Urinary bladder (tissue), 4 donors: Measurements from ENCODE around the gene TMEM41B. TPM values are rescaled to one million over a fixed set of nuclear protein-coding genes. Genes with fewer than 3 reads are reported as not detected.
A peak's percentile ranks its signal among the peaks of the same experiment; 100 is the strongest.
"Not testable (repeated sequence)": the region's sequence is repeated elsewhere in the genome, so short reads cannot be mapped to it uniquely, and the experiment has no call there.

Source experiments
- DNase-seq: peaks from one replicate; pipeline ENCODE4 v3.0.0-alpha.2; 2015; ENCODE audit errors: extremely low spot score
- H3K27ac ChIP-seq: one replicate; pipeline ENCODE4 v1.5.1; 2013; ENCODE audit warnings: low read depth, mild to moderate bottlenecking, moderate library complexity
- H3K36me3 ChIP-seq: one replicate; pipeline ENCODE4 v1.6.1; 2013; ENCODE audit warnings: mild to moderate bottlenecking, moderate library complexity; ENCODE audit not compliant: insufficient read depth
- H3K4me1 ChIP-seq: one replicate; pipeline ENCODE4 v1.6.1; 2013; ENCODE audit warnings: mild to moderate bottlenecking, moderate library complexity; ENCODE audit not compliant: insufficient read depth
- H3K4me3 ChIP-seq: one replicate; pipeline ENCODE4 v1.5.1; 2013; ENCODE audit warnings: low read depth, low read length
- WGBS: extraction: QIAGEN DNeasy Blood & Tissue Kit; methylation state at CpG from one replicate; pipeline ENCODE4 v1.1.7; 2013; 5-methylcytosine and 5-hydroxymethylcytosine counted together
- polyA plus RNA-seq: library from polyadenylated mRNA; stranded (reverse); fragments of 200-250 nt; gene quantifications from one replicate; pipeline ENCODE4 v1.2.3, GENCODE V29; 2013
- total RNA-seq: library from RNA; depleted of rRNA; stranded (reverse); fragments of >200 nt; gene quantifications from one replicate; pipeline ENCODE4 v1.2.3, GENCODE V29; 2014
- donor health status: healthy with polysubstance abuse.
- donor health status: healthy.

TMEM41B gene, protein sequence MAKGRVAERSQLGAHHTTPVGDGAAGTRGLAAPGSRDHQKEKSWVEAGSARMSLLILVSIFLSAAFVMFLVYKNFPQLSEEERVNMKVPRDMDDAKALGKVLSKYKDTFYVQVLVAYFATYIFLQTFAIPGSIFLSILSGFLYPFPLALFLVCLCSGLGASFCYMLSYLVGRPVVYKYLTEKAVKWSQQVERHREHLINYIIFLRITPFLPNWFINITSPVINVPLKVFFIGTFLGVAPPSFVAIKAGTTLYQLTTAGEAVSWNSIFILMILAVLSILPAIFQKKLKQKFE
- total RNA-seq (51.0 TPM), polyA plus RNA-seq (9.1 TPM)

DNA sequence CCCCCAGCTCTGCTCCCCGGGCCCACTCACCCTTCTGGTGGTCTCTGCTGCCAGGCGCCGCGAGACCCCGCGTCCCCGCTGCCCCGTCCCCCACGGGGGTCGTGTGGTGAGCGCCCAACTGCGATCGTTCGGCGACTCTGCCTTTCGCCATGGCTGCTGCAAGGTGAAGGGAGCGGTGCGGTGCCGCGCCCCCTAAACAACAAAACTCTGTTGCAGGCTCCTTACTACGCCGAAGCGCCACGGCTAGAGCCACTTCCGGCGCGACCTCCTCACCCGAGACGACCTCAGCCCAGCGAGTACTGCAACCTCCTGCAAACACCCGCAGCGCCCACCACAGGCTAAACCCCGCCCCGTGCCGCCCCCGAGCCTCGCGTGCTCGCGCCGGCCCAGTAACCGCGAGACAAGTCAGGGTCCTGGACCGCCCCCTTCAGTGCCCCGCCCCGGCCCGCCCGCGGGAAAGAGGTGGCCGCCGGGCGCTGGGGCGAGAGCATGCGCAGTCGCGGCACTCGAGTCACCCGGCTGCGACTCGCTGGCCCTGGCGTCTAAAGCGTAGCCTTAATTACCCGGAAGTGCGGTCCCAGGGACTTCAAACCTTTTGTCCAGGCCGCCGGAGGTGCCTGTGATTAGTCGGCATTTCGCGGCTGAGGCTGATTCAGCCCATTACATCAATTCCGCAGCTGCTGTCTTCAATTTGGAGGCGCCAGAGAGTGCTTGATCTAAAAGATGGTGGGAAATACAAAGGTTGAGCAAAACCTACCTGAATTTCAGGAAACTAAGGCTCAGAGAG is at the start of gene TMEM41B:
Gene TMEM41B (minus strand): TSS at position 303 of the 787 bp plus-strand sequence. CDS start 152 bp downstream, at position 151.
- WGBS = under 1% methylated on average over 71 of the region's 71 CpGs
- Histone ChIP-seq H3K4me1 (no peaks in the 10 kb centered on the region), H3K36me3 (no peaks in the 10 kb centered on the region), H3K4me3 (peak within 1 kb of the TSS; percentile 90), H3K27ac (peak within 1 kb of the TSS; percentile 85)
- peak; percentile 91 for DNase-seq

DNA sequence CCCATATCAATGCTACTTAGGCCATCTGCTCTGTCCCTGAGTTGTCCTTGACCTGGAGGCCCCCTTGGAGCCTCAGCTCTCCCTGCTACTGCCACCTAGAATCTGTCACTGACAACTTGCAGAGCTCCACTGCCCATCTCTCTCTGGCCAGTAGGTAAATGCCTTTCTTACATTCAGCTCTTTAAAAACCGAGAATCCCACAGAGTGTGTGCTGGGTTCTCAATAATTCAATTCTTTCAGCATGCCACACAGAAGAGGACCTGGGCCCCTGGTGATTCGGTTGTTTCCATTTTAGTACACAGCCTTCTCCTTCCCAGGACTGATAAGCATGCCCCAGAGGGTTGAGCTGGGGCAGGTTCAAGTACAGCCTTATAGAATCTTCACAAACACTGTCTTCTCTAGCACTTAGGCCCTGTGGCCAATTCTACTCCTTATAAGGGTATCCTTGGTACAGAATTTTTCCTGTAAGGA is 48.0 kb upstream of the TMEM41B start:
- no peaks in the 10 kb centered on the region for H3K36me3 ChIP-seq
- no peak for DNase-seq
- H3K4me3 ChIP-seq = no peak overlapping the region
- 55% methylated on average over 2 of the region's 2 CpGs for WGBS
- H3K4me1 ChIP-seq = no peaks in the 10 kb centered on the region
- H3K27ac ChIP-seq = no peak overlapping the region

DNA sequence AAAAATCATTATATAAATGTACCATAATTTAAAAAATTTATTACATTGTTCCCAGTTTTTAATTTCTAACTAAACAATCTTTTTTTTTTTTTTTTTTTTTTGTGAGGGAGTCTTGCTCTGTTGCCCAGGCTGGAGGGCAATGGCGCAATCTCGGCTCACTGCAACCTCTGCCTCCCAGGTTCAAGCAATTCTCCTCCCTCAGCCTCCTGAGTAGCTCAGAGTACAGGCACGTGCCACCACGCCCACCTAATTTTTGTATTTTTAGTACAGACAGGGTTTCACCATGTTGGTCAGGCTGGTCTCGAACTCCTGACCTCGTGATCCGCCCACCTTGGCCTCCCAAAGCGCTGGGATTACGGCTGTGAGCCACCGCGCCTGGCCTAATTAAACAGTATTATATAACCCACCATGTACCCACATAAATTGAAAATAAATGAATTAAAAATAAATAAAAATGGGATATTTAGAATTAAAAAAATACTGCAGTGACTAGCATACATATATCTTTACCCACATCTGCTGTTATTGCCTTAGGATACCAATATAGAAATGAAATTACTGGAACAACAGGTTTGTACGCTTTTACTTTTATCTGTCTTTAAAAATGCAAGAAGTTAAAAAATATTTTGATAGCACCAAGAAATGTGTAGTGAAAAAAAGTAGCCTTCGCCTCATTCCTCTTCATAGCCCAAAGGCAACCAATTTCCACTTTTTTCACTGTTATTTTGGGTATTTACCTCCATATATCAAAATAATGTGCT is 46.6 kb upstream of the TMEM41B start:
- H3K4me3 ChIP-seq, H3K36me3 ChIP-seq, H3K27ac ChIP-seq, DNase-seq, H3K4me1 ChIP-seq: not testable (repeated sequence)
- 94% methylated on average over 13 of the region's 13 CpGs for WGBS

DNA sequence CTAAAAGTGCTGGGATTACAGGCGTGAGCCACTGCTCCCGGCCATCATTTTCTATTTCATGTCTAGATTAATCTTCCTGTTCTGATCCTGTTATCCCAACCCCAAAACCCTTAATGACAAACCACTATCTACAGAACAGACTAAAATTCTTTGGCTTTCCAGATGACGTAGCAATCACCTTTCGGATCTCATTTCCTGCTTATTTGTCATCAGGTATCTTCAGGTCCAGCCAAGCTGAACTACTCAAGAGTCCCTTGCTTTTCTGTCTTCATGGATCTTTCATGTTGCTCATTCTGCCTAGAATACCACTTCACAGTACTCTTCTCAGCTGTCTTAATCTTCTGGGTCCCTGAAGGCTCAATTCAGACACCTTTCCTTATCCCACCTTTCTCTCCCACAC is 42.6 kb upstream of the TMEM41B start:
- Histone ChIP-seq H3K4me3 (no peak overlapping the region), H3K36me3 (no peaks in the 10 kb centered on the region), H3K4me1 (no peaks in the 10 kb centered on the region), H3K27ac (no peak overlapping the region)
- no peak for DNase-seq
- WGBS = 91% methylated on average over 4 of the region's 4 CpGs

DNA sequence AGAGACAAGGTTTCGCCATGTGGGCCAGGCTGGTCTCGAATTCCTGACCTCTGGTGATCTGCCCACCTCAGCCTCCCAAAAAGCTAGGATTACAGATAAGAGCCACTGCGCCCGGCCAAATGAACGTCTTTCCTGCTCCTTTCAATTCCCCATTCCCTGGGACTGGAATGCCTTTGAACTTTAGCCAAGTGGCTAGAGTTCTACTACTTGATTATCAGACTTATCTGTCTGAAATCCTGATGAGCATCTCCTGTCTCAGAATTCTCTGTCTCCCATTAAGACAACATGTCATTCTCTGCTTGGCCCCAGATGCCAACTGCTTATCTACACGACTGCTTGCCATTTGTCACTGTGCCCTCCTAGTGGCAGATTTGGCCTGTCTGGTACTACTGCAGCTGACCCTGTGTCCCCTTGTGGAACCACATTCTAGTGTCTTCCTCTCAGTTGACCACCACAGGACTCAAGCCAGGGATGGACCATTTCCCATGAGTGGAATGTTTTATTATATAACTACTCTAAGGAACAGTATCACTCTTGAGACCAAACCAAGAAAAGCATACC is 37.0 kb upstream of the TMEM41B start:
- Histone ChIP-seq H3K4me3 (no peak overlapping the region), H3K27ac (no peak overlapping the region), H3K36me3 (no peaks in the 10 kb centered on the region), H3K4me1 (no peaks in the 10 kb centered on the region)
- WGBS = 57% methylated on average over 6 of the region's 6 CpGs
- DNase-seq = no peak

DNA sequence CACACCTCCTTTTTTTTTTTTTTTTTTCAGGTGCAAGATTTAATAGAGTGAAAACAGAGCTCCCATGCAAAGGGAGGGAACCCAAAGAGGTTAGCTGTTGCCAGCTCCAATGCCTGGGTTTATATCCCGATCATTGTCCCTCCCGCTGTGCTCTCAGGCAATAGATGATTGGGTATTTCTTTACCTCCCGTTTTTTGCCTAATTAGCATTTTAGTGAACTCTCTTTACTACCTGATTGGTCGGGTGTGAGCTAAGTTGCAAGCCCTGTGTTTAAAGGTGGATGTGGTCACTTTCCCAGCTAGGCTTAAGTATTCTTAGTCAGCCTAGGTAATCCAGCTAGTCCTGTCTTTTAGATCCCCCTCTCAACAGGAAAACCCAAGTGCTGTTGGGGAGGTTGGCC is 33.4 kb upstream of the TMEM41B start:
- 61% methylated on average over 4 of the region's 4 CpGs for WGBS
- H3K27ac ChIP-seq, H3K4me3 ChIP-seq, H3K4me1 ChIP-seq, DNase-seq, H3K36me3 ChIP-seq: not testable (repeated sequence)

DNA sequence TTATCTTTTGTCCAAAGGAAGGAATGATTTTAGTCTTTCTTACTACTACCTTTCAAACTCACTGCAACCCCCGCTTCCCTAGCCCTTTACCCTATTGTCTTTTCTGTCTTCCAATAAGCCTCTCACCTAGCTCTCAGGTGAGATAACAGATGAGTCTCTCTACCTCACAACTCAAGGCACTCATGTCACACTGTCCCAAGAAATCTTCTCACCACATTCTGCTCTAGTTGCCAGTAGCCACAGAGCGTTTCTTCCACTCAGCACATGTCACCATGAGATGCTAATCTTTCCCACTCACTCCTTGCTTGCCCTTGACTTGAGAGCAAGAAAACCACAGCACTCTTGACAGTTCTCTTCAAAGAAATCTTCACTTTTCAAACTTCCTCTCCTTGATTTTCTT is 32.7 kb upstream of the TMEM41B start:
- H3K4me3 ChIP-seq = no peak overlapping the region
- no peaks in the 10 kb centered on the region for H3K36me3 ChIP-seq
- no peak for DNase-seq
- H3K27ac ChIP-seq = no peak overlapping the region
- H3K4me1 ChIP-seq = no peaks in the 10 kb centered on the region
- WGBS = 74% methylated on average over 2 of the region's 2 CpGs

DNA sequence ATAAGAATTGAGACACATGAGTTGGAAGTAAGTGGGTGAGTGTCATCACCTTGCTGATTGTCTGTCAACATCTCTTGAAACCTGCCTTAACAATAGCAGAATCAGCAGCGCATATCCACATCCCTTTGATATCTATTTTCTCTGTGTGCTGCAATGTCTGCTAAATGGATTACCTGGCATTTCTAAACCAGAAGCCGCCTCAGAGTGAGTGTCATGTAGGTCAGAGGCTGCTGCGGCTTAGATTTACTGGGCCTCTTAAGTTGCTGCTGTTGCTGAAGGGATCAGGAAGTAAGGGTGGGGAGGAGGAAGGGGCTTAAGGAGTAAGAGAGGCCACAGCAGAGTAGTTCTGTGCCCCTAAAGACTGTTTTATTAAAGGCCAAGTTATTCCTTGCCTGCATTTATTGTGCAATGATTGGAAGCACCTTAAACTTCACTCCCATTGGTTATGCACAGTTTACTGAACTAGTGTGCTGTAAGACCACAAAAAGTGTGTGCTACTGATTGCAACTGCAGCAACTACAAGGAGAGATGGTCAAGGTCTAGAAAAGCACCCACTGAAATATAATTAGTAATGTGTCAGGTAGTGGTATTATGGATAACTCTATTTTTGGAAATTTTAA is 29.8 kb upstream of the TMEM41B start:
- 48% methylated on average over 3 of the region's 3 CpGs for WGBS
- H3K4me3 ChIP-seq = no peak overlapping the region
- H3K27ac ChIP-seq = no peak overlapping the region
- no peaks in the 10 kb centered on the region for H3K36me3 ChIP-seq
- DNase-seq = no peak
- H3K4me1 ChIP-seq = no peaks in the 10 kb centered on the region

DNA sequence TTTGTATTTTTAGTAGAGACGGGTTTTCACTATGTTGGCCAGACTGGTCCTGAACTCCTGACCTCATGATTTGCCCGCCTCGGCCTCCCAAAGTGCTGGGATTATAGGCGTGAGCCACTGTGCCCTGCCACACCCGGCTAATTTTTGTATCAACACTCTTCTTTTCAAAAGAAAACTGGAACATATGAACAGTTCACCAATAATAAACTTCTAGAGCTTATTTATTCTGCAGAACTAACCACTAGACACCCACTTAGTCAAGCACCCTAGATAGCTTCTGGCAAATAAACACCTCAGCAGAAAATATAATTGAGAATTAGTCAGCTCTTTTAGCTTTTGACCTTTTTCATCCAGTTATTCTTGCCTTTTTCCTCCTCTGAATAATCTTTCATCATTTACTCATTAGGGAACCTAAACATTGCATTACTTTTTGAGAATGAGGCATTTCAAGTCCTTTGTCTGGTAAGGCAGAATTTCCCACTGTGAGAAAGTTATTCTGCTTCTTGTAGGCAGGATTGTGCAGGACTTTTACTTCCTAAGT is 27.3 kb upstream of the TMEM41B start:
- H3K4me3 ChIP-seq = no peak overlapping the region
- no peak for DNase-seq
- no peak overlapping the region for H3K27ac ChIP-seq
- no peaks in the 10 kb centered on the region for H3K4me1 ChIP-seq
- H3K36me3 ChIP-seq = no peaks in the 10 kb centered on the region
- 75% methylated on average over 5 of the region's 5 CpGs for WGBS

DNA sequence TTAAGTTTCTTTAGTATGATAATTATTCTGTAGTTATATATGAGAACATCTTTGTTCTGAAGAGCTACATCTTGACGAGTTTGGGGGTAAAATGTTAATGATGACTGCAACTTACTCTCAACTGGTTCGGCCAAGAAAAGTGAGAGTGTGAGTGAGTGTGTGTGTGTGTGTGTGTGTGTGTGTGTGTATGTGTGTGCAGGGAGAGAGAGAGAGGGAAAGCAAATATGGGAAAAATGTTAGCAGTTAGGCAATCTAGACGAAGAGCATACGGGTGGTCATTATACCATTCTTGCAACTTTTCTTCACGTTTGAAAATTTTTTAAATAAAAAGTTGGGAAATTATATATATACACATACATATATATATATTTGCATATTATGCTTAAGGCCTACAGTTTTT is 18.3 kb upstream of the TMEM41B start:
- no peak for DNase-seq
- no peaks in the 10 kb centered on the region for H3K4me1 ChIP-seq
- 72% methylated on average over 5 of the region's 5 CpGs for WGBS
- H3K36me3 ChIP-seq = no peaks in the 10 kb centered on the region
- H3K27ac ChIP-seq = no peak overlapping the region
- H3K4me3 ChIP-seq = no peak overlapping the region

DNA sequence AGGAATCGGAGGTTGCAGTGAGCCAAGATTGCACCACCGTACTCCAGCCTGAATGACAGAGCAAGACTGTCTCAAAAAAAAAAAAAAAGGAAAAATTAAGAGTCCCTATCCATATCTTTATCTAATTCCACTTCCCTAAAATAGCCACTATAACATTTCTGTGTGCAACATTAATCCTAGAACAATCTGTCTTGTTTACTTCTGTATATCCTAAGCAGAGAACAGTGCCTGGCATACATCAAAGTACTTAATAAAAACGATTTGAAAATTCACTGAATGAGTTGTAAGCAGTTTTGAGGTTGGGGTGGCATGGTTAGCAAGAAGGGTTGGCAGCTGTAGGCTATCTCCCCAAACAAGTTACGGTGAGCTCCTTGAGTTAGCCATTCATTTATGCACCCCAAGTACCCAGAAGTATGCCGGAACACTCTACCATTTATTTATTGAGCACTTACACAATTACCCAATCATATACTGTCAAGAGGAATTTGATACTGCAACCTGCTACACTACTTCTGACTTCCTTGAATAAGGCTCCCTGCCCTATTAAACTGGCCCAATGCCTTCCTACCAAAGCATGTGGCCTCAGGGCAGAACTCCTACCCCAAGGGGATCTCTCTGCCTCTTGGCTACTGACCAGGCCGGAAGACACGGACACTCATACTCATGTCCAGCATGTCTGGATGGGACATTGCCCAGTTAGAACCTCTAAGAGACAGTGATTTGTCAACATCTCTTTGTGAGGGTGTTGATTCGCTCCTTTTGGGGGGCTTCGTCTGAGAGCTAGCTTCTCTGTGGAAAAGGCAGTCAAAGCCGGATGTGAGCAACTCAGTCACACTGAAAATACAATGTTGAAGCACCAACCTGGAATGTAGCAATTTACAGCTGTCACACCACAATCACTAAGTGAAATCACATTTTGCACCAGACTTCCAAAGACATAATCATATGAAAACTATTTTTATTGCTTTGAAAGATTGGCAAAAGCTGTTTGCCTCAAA is 16.3 kb upstream of the TMEM41B start:
- WGBS = 68% methylated on average over 10 of the region's 10 CpGs
- Histone ChIP-seq H3K27ac (no peak overlapping the region), H3K36me3 (no peaks in the 10 kb centered on the region), H3K4me1 (no peaks in the 10 kb centered on the region), H3K4me3 (no peak overlapping the region)
- no peak for DNase-seq

DNA sequence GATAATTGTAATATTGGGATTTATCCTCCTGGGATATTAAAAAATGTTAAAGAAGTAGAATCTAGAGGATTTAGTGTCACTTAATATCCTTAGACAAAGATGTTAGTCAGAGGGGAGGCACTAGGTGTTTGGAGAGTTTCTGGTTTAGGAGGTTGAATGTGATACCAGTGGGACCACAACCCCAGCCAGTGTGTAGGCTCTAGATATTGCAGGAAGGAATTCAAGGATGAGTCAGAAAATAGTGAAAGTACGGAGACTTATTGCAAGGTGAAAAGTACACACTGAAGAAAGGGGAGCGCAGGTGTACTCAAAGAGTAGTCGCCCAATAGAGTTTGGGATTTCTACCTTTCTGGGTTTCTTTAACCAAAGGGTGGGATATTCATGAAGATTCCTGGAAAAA is 5.7 kb upstream of the TMEM41B start:
- no peak for DNase-seq
- 94% methylated on average over 3 of the region's 3 CpGs for WGBS
- H3K27ac ChIP-seq = no peak overlapping the region
- H3K4me1 ChIP-seq = no peaks in the 10 kb centered on the region
- no peaks in the 10 kb centered on the region for H3K36me3 ChIP-seq
- no peak overlapping the region for H3K4me3 ChIP-seq
